HG03457 (cell line): ENCODE results near the gene ALG3.
A peak's percentile ranks its signal among the peaks of the same experiment; 100 is the strongest.

Source experiments
- ATAC-seq: cut with Tn5 transposase; IDR thresholded peaks from one replicate; pipeline ENCODE4 v1.9.1; 2021; ENCODE audit warnings: moderate number of reproducible peaks; ENCODE audit not compliant: unreplicated experiment

The ALG3 gene

GRCh38 chr3:184260724-184261269, 12.0 kb upstream of the ALG3 start:
- ATAC-seq = no peak

DNA sequence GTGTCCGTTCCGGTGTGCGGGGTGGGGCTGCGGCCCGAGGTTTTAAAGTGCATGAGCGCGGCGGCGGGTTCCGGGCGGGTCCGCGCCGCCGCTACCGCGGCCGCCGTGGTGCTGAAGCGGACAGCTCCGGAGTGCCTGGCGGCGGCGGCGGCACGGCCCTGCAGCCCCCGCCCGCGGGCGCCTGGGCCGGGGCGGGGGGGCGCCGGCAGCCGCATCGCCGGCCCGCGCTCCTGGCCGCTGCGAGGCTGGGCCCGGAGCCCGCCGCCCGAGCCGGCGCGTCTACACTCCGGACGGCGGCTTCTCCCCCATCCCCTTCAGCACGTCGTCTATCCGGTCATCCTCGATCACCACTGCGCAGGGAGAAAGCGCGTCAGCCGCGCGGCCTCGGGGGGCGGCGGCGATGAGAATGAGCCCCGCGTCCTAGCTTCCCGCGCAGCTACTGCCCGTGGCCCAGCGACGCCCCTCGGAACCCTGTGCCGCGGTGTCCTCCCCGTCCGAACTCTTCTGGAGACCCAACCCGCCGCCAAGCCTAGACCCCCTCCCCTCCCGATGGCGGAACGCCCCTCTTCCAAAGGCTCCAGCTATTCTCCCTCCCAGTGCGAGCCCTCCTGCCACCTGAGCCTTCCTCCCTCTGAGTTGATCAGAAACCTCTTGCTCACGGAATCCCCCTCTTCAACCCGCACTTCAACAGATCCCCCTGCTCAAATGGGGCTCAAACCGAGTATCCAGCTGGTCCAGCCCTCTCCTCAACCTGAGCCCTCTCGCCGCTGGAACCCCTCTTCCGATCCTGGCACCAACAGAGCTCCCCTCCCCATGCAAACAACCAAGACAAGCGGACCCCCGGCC, 11.3 kb upstream of the ALG3 start:
- ATAC-seq = no peak

- ATAC-seq = no peak
Observed at GRCh38 chr3:184259396-184259877, 10.7 kb upstream of the ALG3 start.

DNA sequence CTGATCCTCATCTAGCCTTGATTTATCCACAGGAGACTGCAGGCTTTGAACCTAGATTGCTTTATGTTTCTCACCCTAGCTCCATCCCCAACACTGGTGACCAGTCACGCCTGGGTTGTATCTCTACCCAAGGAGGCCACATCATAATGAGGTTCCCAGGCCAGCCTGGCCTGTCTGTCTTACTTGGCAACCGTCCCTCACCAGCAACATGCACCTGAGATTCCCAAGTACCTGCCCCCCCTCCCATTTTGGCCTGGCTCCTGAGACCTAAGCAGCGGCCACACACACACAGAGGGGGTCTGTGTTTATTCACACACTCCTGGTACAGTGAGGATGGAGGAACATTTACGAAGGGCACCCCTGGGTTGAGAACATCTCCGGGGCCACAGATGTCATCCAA, 10.2 kb upstream of the ALG3 start:
- ATAC-seq = no peak

- no peak for ATAC-seq
Observed at GRCh38 chr3:184257083-184257915, 8.5 kb upstream of the ALG3 start.

- no peak for ATAC-seq
Observed at GRCh38 chr3:184255291-184256039, 6.7 kb upstream of the ALG3 start.

DNA sequence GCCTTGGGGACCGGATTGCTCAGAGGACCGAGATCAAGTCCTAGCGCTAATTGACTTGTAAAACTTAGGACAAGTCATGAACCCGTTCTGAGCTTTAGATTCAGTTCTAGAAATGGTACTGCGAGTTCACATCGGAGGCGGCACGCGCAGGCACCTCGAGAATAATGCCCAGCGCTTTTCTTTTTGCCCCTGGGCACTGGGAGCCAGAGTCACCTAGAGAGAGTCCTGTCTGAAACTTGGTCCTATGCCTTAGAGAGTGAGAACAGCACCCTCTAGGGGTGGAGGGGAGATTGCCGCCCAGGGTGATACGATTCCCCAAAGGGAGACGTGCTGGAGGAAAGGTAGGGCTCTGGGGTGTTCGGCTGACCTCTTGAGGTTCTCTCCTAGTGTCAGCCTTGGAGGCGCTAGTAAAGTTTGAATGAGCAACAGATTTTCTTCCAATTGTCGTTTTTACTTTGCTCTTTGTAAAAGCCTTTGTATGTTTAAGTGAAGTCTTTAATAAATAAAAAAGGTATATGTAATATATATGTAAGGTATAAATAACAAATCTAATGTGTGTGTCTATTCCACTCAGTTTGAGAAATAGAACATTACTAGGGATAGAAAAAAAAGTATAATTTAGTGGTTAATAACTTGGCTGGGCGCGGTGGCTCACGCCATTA, 1.5 kb upstream of the ALG3 start:
- ATAC-seq = peak; percentile 49

DNA sequence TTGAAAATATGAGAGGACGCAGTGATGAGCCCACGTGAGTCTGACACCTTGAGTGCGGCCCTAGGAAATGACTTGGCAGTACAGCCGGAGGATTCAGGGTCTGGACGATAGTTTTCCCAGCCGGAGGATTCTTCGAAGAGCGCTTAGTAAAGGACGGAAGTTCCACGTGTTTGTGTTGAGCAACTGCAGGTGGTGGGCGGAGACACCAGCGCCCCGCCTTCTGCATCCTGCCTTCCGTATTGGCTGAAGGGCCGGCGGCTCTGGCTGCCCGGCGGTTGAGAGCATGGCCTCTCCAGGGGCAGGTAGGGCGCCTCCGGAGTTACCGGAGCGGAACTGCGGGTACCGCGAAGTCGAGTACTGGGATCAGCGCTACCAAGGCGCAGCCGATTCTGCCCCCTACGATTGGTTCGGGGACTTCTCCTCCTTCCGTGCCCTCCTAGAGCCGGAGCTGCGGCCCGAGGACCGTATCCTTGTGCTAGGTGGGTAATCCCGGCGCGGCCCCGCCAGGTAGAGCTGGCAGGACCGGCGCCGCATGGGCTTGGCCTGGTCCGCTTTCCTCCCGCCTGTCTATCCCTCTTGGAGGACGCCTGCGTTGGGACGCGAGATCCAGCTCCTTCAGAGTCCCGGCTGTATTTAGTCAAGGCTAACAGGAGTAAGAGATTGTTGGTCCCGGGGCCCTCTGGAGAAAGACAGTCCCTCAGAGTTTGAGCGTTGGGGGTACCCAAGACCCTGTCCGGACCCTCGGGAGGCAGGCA, 827 bp upstream of the ALG3 start, which contains the start of gene EEF1AKMT4:
Gene EEF1AKMT4 (plus strand): TSS at position 261 of the 755 bp plus-strand sequence. CDS start 23 bp downstream, at position 284.
- ATAC-seq = peak; percentile 84

- no peak for ATAC-seq
Observed at GRCh38 chr3:184242297-184242685, 6.5 kb downstream of the ALG3 start.

- no peak for ATAC-seq
Observed at GRCh38 chr3:184241447-184242296, 7.1 kb downstream of the ALG3 start.

GRCh38 chr3:184241141-184241446, 7.7 kb downstream of the ALG3 start:
- ATAC-seq = no peak

DNA sequence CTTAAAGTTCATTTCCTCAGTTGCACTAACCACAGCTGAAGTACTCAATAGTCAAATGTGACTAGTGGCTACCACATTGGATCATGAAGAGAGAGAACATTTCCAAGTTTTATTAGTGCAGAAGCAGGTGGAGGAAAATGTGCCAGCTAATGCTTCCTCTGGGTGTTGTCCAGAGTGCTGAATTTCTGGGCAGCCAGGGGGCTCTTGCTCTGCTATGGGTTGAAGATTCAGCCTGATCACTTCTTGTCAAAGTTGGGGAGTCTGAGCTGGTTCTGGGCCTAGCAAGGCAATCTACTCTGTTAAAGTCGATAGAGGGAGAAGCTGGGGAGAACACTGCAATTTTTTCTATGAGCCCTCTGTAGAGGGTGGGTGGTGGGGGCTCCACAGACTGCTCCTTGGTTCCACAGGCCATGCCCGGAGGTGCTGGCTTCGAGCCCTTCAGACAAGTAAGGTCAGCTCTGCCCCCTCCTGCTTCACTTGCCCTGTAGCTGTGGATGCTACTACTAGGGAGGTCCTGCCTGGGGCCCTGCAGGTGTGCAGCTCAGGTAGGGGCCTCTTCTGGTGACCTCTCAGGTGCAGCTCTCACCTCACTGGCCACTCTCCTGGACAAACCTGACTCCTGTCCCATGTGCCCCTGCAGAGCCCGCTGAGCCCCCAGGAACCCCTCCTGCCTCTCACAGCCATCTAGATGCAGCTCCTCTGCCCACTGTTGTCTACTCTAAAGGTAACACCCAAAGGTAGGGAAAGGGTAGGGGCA, 8.2 kb downstream of the ALG3 start:
- ATAC-seq = no peak

GRCh38 chr3:184239708-184240107, 9.1 kb downstream of the ALG3 start:
- ATAC-seq = no peak

GRCh38 chr3:184239221-184239620, 9.5 kb downstream of the ALG3 start:
- ATAC-seq = no peak

DNA sequence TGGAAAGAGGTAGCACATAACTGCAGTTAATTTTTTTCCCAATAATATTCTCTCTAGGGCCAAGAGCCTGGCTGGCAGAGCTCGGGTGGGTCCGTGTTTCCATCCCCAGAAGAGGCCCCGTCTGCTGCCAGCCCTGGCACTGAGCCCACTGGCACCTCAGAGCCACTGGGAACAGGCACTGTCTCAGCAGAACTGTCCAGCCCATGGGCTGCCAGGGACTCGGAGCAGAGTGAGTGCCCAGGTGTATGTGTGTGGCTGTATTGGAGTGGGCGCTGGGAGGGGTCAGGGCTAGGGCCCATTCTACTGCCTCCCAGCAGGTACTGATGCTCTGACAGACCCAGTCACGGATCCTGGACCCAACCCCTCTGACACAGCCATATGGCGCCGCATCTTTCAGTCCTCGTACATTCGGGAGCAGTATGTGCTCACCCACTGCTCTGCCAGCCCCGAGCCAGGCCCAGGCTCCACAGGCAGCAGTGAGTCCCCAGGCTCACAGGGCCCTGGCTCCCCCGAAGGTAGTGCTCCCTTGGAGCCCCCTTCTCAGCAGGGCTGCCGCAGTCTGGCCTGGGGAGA, 10.4 kb downstream of the ALG3 start:
- ATAC-seq = no peak

- no peak for ATAC-seq
Observed at GRCh38 chr3:184237807-184238206, 11.0 kb downstream of the ALG3 start.

DNA sequence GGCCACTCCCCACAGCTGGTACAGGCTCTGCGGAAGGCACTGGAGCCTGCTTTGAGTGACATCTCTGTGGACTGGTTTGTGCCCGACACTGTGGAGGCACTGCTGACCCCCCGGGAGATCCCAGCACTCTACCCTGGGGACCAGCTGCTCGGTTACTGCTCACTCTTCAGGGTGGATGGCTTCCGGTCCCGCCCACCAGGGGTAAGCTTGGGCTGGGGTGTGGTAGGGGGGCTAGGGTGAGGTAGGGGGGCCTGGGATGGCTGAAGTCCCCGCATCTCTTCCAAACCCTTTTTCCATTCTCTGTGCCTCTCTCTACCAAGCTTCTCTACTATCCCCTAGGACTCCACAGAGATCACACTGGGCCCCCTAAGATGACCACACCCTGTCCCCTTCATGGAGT, 11.6 kb downstream of the ALG3 start:
- ATAC-seq = no peak

GRCh38 chr3:184236636-184237035, 12.1 kb downstream of the ALG3 start:
- ATAC-seq = no peak
